GM12878 (cell line): ENCODE measurements around the gene BRME1. TPM values are rescaled to one million over a fixed set of nuclear protein-coding genes. Genes with fewer than 3 reads are reported as not detected.

ENCODE experiments used
- NBN ChIP-seq: fragments of 450-650 bp; IDR thresholded peaks from 2 replicates; pipeline ENCODE4 v1.6.1; 2016
- SP1 ChIP-seq: IDR thresholded peaks from one replicate; pipeline ENCODE4 v1.6.1; 2011; ENCODE audit warnings: low read depth, low read length
- TCF3 ChIP-seq: IDR thresholded peaks from 2 replicates; pipeline ENCODE4 v1.6.1; 2012; ENCODE audit warnings: low read depth, mild to moderate bottlenecking, low read length, borderline replicate concordance; ENCODE audit not compliant: insufficient read depth
- ZNF622 ChIP-seq: fragments of 450-650 bp; IDR thresholded peaks from 2 replicates; pipeline ENCODE4 v1.6.1; 2017; ENCODE audit warnings: mild to moderate bottlenecking, inconsistent platforms
- polyA plus RNA-seq, 11 experiments: library from polyadenylated mRNA; depleted of rRNA in 4 of 11; unstranded in 6 of 11; stranded (reverse) in 5 of 11; fragments of >200 nt; fragmentation: Nextera tagmentation in 4 of 11; fragmentation: Illumina TruSeq in 1 of 11; extraction: Ambion mirVana in 4 of 11; extraction: Trizol in 1 of 11; gene quantifications; 1 replicate in 1 of 11; 2 replicates in 10 of 11; pipeline versions ENCODE4 v1.2.1 to v1.2.3, GENCODE V29; 2011 to 2016; ENCODE audit warnings: inconsistent platforms in 2 of 11, missing spikeins in 2 of 11, low read depth in 1 of 11
- total RNA-seq, 4 experiments: library from RNA; depleted of rRNA in 3 of 4; stranded (reverse); fragments of >200 nt in 3 of 4; fragmentation: Illumina TruSeq in 1 of 4; extraction: Trizol in 1 of 4; gene quantifications; 2 replicates each; pipeline versions ENCODE4 v1.2.1 to v1.2.3, GENCODE V29; 2013 to 2021
- TF ChIP-seq, protein P1 (sequence below): IDR thresholded peaks from 2 replicates; pipeline ENCODE4 v1.6.1; 2012; ENCODE audit warnings: mild to moderate bottlenecking, low read depth, low read length
- TF ChIP-seq, protein P2 (sequence below): fragments of 450-650 bp; IDR thresholded peaks from 2 replicates; pipeline ENCODE4 v1.6.1; 2017; ENCODE audit warnings: mild to moderate bottlenecking
- TF ChIP-seq, protein P3 (sequence below): IDR thresholded peaks from 2 replicates; pipeline ENCODE4 v1.6.1; 2011; ENCODE audit warnings: borderline replicate concordance, low read depth, mild to moderate bottlenecking, moderate library complexity, low read length; ENCODE audit not compliant: insufficient read depth, poor library complexity, severe bottlenecking

BRME1 gene
- total and polyA plus RNA-seq, 10 of the 15 experiments (the other 5 are each of a cell fraction or from before 2014, with no cell fraction given), result 0.07 to 2.2 (median 1.1) TPM; not detected in 1

DNA sequence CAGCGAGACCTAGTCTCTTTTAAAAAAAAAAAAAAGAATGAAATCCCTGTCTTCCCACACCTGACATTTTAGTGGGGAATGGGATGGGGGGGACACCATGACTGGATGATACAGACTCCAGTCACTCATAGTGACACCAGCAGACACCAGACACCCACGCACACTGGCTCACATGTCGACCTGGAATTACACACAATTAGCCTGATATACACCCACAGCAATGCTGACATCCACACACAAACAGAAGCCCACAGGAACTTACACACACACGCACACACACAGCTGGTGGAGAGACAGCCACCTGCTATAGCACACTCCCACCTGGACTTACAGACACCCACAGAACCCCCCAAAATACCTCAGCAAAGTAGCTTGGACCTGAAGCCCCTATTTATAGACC, 37.3 kb downstream of the BRME1 start (continued):
- TF ChIP-seq, protein P1, sequence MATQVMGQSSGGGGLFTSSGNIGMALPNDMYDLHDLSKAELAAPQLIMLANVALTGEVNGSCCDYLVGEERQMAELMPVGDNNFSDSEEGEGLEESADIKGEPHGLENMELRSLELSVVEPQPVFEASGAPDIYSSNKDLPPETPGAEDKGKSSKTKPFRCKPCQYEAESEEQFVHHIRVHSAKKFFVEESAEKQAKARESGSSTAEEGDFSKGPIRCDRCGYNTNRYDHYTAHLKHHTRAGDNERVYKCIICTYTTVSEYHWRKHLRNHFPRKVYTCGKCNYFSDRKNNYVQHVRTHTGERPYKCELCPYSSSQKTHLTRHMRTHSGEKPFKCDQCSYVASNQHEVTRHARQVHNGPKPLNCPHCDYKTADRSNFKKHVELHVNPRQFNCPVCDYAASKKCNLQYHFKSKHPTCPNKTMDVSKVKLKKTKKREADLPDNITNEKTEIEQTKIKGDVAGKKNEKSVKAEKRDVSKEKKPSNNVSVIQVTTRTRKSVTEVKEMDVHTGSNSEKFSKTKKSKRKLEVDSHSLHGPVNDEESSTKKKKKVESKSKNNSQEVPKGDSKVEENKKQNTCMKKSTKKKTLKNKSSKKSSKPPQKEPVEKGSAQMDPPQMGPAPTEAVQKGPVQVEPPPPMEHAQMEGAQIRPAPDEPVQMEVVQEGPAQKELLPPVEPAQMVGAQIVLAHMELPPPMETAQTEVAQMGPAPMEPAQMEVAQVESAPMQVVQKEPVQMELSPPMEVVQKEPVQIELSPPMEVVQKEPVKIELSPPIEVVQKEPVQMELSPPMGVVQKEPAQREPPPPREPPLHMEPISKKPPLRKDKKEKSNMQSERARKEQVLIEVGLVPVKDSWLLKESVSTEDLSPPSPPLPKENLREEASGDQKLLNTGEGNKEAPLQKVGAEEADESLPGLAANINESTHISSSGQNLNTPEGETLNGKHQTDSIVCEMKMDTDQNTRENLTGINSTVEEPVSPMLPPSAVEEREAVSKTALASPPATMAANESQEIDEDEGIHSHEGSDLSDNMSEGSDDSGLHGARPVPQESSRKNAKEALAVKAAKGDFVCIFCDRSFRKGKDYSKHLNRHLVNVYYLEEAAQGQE, result no peak
- TF ChIP-seq SP1 (no peak), NBN (peak; percentile 56; the same call in 1 of the 2 replicates), TCF3 (0 out of 2 replicates have a peak, but pooled peaks have one; percentile 48), ZNF622 (no peak)
- TF ChIP-seq, protein P2, sequence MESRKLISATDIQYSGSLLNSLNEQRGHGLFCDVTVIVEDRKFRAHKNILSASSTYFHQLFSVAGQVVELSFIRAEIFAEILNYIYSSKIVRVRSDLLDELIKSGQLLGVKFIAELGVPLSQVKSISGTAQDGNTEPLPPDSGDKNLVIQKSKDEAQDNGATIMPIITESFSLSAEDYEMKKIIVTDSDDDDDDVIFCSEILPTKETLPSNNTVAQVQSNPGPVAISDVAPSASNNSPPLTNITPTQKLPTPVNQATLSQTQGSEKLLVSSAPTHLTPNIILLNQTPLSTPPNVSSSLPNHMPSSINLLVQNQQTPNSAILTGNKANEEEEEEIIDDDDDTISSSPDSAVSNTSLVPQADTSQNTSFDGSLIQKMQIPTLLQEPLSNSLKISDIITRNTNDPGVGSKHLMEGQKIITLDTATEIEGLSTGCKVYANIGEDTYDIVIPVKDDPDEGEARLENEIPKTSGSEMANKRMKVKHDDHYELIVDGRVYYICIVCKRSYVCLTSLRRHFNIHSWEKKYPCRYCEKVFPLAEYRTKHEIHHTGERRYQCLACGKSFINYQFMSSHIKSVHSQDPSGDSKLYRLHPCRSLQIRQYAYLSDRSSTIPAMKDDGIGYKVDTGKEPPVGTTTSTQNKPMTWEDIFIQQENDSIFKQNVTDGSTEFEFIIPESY, result no peak
- TF ChIP-seq, protein P3, sequence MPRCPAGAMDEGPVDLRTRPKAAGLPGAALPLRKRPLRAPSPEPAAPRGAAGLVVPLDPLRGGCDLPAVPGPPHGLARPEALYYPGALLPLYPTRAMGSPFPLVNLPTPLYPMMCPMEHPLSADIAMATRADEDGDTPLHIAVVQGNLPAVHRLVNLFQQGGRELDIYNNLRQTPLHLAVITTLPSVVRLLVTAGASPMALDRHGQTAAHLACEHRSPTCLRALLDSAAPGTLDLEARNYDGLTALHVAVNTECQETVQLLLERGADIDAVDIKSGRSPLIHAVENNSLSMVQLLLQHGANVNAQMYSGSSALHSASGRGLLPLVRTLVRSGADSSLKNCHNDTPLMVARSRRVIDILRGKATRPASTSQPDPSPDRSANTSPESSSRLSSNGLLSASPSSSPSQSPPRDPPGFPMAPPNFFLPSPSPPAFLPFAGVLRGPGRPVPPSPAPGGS, result peak; percentile 92
